ENCODE results near the gene PLCL2. TPM values are rescaled to one million over a fixed set of nuclear protein-coding genes. Genes with fewer than 3 reads are reported as not detected.

PLCL2 gene
- total and polyA plus RNA-seq, 9 donors = 8.5 to 25.2 (median 11.4) TPM

- H3K36me3 ChIP-seq (ENCODE audit: control insufficient read depth, insufficient read depth, low read length) = no peaks in the 10 kb centered on the region
- no peaks in the 10 kb centered on the region for H3K27me3 ChIP-seq (ENCODE audit: control insufficient read depth, insufficient read depth, low read length)
- no peaks in the 10 kb centered on the region for H3K4me1 ChIP-seq (ENCODE audit: control insufficient read depth, insufficient read depth, low read length)
- DNase-seq = no peak
- no peak overlapping the region for H3K27ac ChIP-seq (ENCODE audit: low read length)
- 85% methylated on average over 6 of the region's 7 CpGs for WGBS (ENCODE audit: insufficient coverage)
- H3K4me3 ChIP-seq (ENCODE audit: low read length) = no peak overlapping the region
- no peaks in the 10 kb centered on the region for H3K9me3 ChIP-seq (replicated peaks; ENCODE audit: control insufficient read depth, low read depth, low read length)
Observed at GRCh38 chr3:16932877-16933276, 48.1 kb downstream of the PLCL2 start.

- Histone ChIP-seq H3K4me3 (ENCODE audit: low read length) (no peak overlapping the region), H3K27me3 (ENCODE audit: control insufficient read depth, insufficient read depth, low read length) (no peaks in the 10 kb centered on the region), H3K36me3 (ENCODE audit: control insufficient read depth, insufficient read depth, low read length) (no peaks in the 10 kb centered on the region), H3K27ac (ENCODE audit: low read length) (no peak overlapping the region), H3K4me1 (ENCODE audit: control insufficient read depth, insufficient read depth, low read length) (no peaks in the 10 kb centered on the region), H3K9me3 (replicated peaks; ENCODE audit: control insufficient read depth, low read depth, low read length) (no peaks in the 10 kb centered on the region)
- no peak for DNase-seq
- no CpG with 5 or more reads among the region's 1 CpG for WGBS (ENCODE audit: insufficient coverage)
Observed at GRCh38 chr3:16935781-16936180, 51.0 kb downstream of the PLCL2 start.

DNA sequence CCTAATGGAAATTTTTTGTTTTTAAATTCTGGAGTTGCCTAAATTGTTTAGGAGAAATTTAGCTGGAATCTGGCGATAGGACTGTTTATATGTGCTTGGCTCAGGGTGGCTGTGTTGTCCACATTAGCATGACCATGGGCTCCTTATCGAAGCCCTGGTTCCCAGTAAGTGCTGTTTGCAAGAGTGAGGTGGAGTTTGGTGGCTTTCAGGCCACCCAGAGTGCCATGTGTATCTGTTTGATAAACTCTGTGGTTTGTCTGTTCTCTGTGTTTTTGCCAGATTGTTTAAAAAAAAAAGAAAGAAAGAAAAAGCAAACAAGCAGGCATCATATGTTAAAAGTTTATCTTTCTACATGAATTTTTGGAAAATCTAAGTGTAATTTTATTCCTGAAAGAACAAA lies 51.5 kb downstream of the PLCL2 start:
- no peak for DNase-seq
- 62% methylated on average over 2 of the region's 2 CpGs for WGBS (ENCODE audit: insufficient coverage)

DNA sequence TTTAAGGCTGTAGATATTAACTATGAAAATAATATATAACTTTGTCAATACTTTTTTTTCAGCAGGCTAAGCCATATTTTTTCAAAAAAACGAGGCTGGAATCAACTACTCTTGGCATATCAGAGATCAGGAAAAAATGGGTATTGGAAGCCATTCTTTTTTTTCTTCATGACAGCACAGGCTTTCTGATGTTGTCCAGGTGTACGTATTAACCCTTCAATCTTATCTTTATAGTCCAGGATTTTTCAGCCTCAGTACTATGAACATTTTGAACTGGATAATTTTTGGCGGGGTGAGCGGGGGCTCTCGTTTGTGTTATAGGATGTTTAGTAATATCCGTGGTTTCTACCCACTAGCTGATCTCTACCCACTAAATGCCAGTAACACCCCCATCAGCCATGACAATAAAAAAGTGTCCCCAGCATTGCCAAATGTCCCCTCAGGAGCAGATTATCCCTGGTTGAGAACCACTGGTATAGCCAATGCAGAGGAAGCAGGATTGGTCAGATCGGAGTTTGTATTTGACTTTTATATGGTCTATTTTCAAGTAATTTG lies 52.0 kb downstream of the PLCL2 start:
- no peak overlapping the region for H3K27ac ChIP-seq (ENCODE audit: low read length)
- H3K9me3 ChIP-seq (replicated peaks; ENCODE audit: control insufficient read depth, low read depth, low read length) = no peaks in the 10 kb centered on the region
- no peak for DNase-seq
- no peaks in the 10 kb centered on the region for H3K36me3 ChIP-seq (ENCODE audit: control insufficient read depth, insufficient read depth, low read length)
- WGBS (ENCODE audit: insufficient coverage) = no CpG with 5 or more reads among the region's 7 CpGs
- no peak overlapping the region for H3K4me3 ChIP-seq (ENCODE audit: low read length)
- H3K27me3 ChIP-seq (ENCODE audit: control insufficient read depth, insufficient read depth, low read length) = no peaks in the 10 kb centered on the region
- no peaks in the 10 kb centered on the region for H3K4me1 ChIP-seq (ENCODE audit: control insufficient read depth, insufficient read depth, low read length)

More for the DNA sequence above, 51.5 kb downstream of the PLCL2 start:
- H3K4me3 ChIP-seq (ENCODE audit: low read length) = no peak overlapping the region
- no peaks in the 10 kb centered on the region for H3K9me3 ChIP-seq (replicated peaks; ENCODE audit: control insufficient read depth, low read depth, low read length)
- no peaks in the 10 kb centered on the region for H3K4me1 ChIP-seq (ENCODE audit: control insufficient read depth, insufficient read depth, low read length)
- H3K27me3 ChIP-seq (ENCODE audit: control insufficient read depth, insufficient read depth, low read length) = no peaks in the 10 kb centered on the region
- no peaks in the 10 kb centered on the region for H3K36me3 ChIP-seq (ENCODE audit: control insufficient read depth, insufficient read depth, low read length)
- H3K27ac ChIP-seq (ENCODE audit: low read length) = no peak overlapping the region

DNA sequence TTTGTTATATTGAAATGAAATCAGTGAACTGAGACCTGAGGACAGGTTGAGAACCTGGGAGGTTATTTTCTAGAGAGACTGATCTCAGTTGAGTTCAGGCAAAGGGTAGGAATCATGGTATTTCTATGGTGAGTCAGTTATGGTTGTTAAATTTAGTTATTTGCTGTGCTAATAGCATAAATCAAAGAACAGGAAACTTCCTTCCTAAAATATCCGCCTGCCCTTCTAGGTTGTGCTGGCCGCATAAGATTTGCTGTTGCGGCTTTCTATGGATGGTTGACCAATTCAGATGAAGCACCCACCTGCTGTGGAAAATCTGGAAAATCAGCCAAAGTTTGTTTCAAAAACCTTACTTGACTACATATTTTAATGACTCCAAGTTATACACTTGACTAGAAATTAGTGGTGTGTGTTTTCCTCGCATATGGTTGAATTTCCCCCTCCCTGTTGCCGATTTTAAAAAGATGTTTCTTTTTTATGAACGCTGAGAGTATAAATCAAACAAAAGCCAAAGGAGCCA lies 52.6 kb downstream of the PLCL2 start:
- no peak for DNase-seq

DNA sequence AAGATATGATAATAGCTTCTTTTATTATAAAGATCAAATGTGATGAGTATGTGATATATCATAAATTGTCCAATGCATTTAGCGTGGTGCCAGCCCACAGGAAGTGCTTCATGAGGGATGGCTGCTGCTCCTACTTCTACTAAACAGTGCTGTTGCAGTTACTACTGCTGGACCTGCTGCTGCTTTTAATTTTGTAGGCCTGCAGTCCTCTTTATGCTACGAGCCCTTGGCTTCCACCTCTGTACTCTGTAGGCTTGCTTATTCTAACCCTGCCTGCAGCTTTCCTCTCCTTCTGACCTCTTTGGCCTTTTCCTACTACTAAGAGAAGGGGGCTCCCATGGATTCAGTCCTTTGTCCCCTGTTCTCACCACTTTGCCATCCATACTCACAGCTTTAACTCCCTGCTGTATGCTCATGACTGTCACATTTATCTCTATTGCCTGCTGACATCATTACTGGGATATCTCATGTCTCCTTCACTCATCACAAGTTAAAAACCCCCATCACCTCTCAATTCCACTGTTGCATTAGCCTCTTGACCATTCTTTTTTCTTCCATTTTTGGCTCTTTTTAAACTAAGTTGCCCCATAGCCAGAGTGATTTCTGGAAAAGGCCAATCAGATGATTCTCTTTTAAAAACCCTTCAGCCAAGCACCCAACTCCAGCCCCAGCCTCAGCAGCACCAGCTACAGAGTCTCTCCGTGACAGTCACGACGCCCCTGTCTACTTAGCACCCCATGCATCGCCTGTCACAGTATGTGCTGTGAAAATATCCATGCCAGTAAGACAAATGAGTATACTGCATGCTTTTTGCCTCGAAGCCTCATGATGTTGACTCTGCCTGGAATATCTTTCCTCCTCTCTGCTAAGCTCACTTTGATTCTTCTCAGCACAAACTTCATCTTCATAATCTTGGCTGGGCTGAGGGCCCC lies 56.3 kb downstream of the PLCL2 start:
- no peaks in the 10 kb centered on the region for H3K27me3 ChIP-seq (ENCODE audit: control insufficient read depth, insufficient read depth, low read length)
- no peaks in the 10 kb centered on the region for H3K36me3 ChIP-seq (ENCODE audit: control insufficient read depth, insufficient read depth, low read length)
- H3K4me3 ChIP-seq (ENCODE audit: low read length) = no peak overlapping the region
- H3K4me1 ChIP-seq (ENCODE audit: control insufficient read depth, insufficient read depth, low read length) = no peaks in the 10 kb centered on the region
- no peaks in the 10 kb centered on the region for H3K9me3 ChIP-seq (replicated peaks; ENCODE audit: control insufficient read depth, low read depth, low read length)
- no peak overlapping the region for H3K27ac ChIP-seq (ENCODE audit: low read length)
- no peak for DNase-seq
- 80% methylated on average over 4 of the region's 7 CpGs for WGBS (ENCODE audit: insufficient coverage)

More for the DNA sequence above, 52.6 kb downstream of the PLCL2 start:
- Histone ChIP-seq H3K27me3 (ENCODE audit: control insufficient read depth, insufficient read depth, low read length) (no peaks in the 10 kb centered on the region), H3K4me3 (ENCODE audit: low read length) (no peak overlapping the region), H3K36me3 (ENCODE audit: control insufficient read depth, insufficient read depth, low read length) (no peaks in the 10 kb centered on the region), H3K9me3 (replicated peaks; ENCODE audit: control insufficient read depth, low read depth, low read length) (no peaks in the 10 kb centered on the region), H3K27ac (ENCODE audit: low read length) (no peak overlapping the region), H3K4me1 (ENCODE audit: control insufficient read depth, insufficient read depth, low read length) (no peaks in the 10 kb centered on the region)
- 90% methylated on average over 3 of the region's 6 CpGs for WGBS (ENCODE audit: insufficient coverage)

GRCh38 chr3:16942955-16943354 lies 58.2 kb downstream of the PLCL2 start:
- WGBS (ENCODE audit: insufficient coverage) = no CpG with 5 or more reads among the region's 1 CpG
- H3K4me1 ChIP-seq (ENCODE audit: control insufficient read depth, insufficient read depth, low read length) = no peaks in the 10 kb centered on the region
- no peak overlapping the region for H3K27ac ChIP-seq (ENCODE audit: low read length)

GRCh38 chr3:16943857-16944256 lies 59.1 kb downstream of the PLCL2 start:
- Histone ChIP-seq H3K27me3 (ENCODE audit: control insufficient read depth, insufficient read depth, low read length) (no peaks in the 10 kb centered on the region), H3K4me3 (ENCODE audit: low read length) (no peak overlapping the region), H3K36me3 (ENCODE audit: control insufficient read depth, insufficient read depth, low read length) (no peaks in the 10 kb centered on the region), H3K9me3 (replicated peaks; ENCODE audit: control insufficient read depth, low read depth, low read length) (no peaks in the 10 kb centered on the region), H3K4me1 (ENCODE audit: control insufficient read depth, insufficient read depth, low read length) (no peaks in the 10 kb centered on the region), H3K27ac (ENCODE audit: low read length) (no peak overlapping the region)
- DNase-seq = no peak

More at GRCh38 chr3:16942955-16943354, 58.2 kb downstream of the PLCL2 start:
- Histone ChIP-seq H3K27me3 (ENCODE audit: control insufficient read depth, insufficient read depth, low read length) (no peaks in the 10 kb centered on the region), H3K36me3 (ENCODE audit: control insufficient read depth, insufficient read depth, low read length) (no peaks in the 10 kb centered on the region), H3K9me3 (replicated peaks; ENCODE audit: control insufficient read depth, low read depth, low read length) (no peaks in the 10 kb centered on the region), H3K4me3 (ENCODE audit: low read length) (no peak overlapping the region)
- DNase-seq = no peak

DNA sequence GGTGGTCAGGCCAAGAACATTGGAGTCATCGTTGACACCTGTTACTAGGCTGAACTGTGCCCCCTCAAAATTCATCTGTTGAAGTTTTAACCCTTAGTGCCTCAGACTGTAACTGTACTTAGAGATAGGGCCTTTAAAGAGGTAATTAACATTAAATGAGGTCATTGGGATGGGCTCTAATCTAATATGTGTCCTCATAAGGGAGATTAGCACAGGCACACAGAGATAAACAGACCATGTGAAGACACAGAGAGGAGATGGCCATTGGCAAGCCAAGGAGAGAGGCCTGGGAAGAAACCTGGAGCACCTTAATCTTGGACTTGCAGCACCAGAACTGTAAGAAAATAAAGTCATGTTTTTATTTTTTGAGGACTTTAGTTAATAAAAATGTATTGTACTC lies 59.6 kb downstream of the PLCL2 start:
- H3K4me1 ChIP-seq (ENCODE audit: control insufficient read depth, insufficient read depth, low read length) = no peaks in the 10 kb centered on the region
- H3K27me3 ChIP-seq (ENCODE audit: control insufficient read depth, insufficient read depth, low read length) = no peaks in the 10 kb centered on the region
- no peak for DNase-seq
- no peaks in the 10 kb centered on the region for H3K9me3 ChIP-seq (replicated peaks; ENCODE audit: control insufficient read depth, low read depth, low read length)
- 56% methylated on average over 1 of the region's 1 CpG for WGBS (ENCODE audit: insufficient coverage)
- no peaks in the 10 kb centered on the region for H3K36me3 ChIP-seq (ENCODE audit: control insufficient read depth, insufficient read depth, low read length)
- no peak overlapping the region for H3K4me3 ChIP-seq (ENCODE audit: low read length)
- no peak overlapping the region for H3K27ac ChIP-seq (ENCODE audit: low read length)

- DNase-seq = no peak
- Histone ChIP-seq H3K4me1 (ENCODE audit: control insufficient read depth, insufficient read depth, low read length) (no peaks in the 10 kb centered on the region), H3K27ac (ENCODE audit: low read length) (no peak overlapping the region), H3K27me3 (ENCODE audit: control insufficient read depth, insufficient read depth, low read length) (no peaks in the 10 kb centered on the region), H3K36me3 (ENCODE audit: control insufficient read depth, insufficient read depth, low read length) (no peaks in the 10 kb centered on the region), H3K4me3 (ENCODE audit: low read length) (no peak overlapping the region), H3K9me3 (replicated peaks; ENCODE audit: control insufficient read depth, low read depth, low read length) (no peaks in the 10 kb centered on the region)
Observed at GRCh38 chr3:16945330-16945729, 60.6 kb downstream of the PLCL2 start.

Data from muscle of leg (tissue), 11 donors.